ENCODE results near the gene BLMH. TPM values are rescaled to one million over a fixed set of nuclear protein-coding genes. Genes with fewer than 3 reads are reported as not detected.
"Not testable (repeated sequence)": the region's sequence is repeated elsewhere in the genome, so short reads cannot be mapped to it uniquely, and the experiment has no call there.

BLMH gene
- total RNA-seq, 4 donors from 2014 or later = 13.5 to 32.1 (median 20.4) TPM

- H3K4me1 ChIP-seq = no peaks in the 10 kb centered on the region
- H3K4me3 ChIP-seq = no peak overlapping the region
- H3K27ac ChIP-seq = no peak overlapping the region
- WGBS, 2 donors (ENCODE audit: low coverage in 1 of 2) = 91% methylated on average over 9 of the region's 9 CpGs; no CpG with 5 or more reads in 1 of the 2 donors
- no peak for TF ChIP-seq POLR2AphosphoS5 (IDR thresholded peaks at IDR 0.05)
- intact Hi-C loops (cut with DNase I; ENCODE audit: low total_unique reads) = no loop called here
- DNase-seq = no peak
- H3K36me3 ChIP-seq = no peaks in the 10 kb centered on the region
- H3K27me3 ChIP-seq = peaks cover 4% of the 10 kb centered on the region
- in situ Hi-C loops (cut with MboI; ENCODE audit: low pct_ligation_motif_present in 1 of 4, low pct_unique_long_range_greater_than_20kb in 1 of 4, low sequenced_read_pairs in 3 of 4) = no loop called here
- no peaks in the 10 kb centered on the region for H3K9me3 ChIP-seq
Measured at GRCh38 chr17:30207655-30208054, 84.1 kb downstream of the BLMH start.

GRCh38 chr17:30203471-30203981, 88.2 kb downstream of the BLMH start:
- in situ Hi-C loops (cut with MboI; ENCODE audit: low pct_ligation_motif_present in 1 of 4, low pct_unique_long_range_greater_than_20kb in 1 of 4, low sequenced_read_pairs in 3 of 4) = no loop called here

GRCh38 chr17:30200656-30201055, 91.1 kb downstream of the BLMH start:
- H3K27me3 ChIP-seq; DNase-seq; H3K4me3 ChIP-seq; H3K9me3 ChIP-seq; H3K4me1 ChIP-seq; intact Hi-C loops (cut with DNase I; ENCODE audit: low total_unique reads); in situ Hi-C loops (cut with MboI; ENCODE audit: low pct_ligation_motif_present in 1 of 4, low pct_unique_long_range_greater_than_20kb in 1 of 4, low sequenced_read_pairs in 3 of 4); H3K27ac ChIP-seq; H3K36me3 ChIP-seq: not testable (repeated sequence)
- WGBS, 2 donors (ENCODE audit: low coverage in 1 of 2) = 84 to 85% methylated on average over 5 to 9 of the region's 9 CpGs

More at GRCh38 chr17:30203471-30203981, 88.2 kb downstream of the BLMH start:
- Histone ChIP-seq H3K27ac (no peak overlapping the region), H3K4me3 (no peak overlapping the region), H3K36me3 (no peaks in the 10 kb centered on the region), H3K9me3 (no peaks in the 10 kb centered on the region), H3K4me1 (no peaks in the 10 kb centered on the region), H3K27me3 (peaks cover 4% of the 10 kb centered on the region)
- no peak for DNase-seq
- intact Hi-C loops (cut with DNase I; ENCODE audit: low total_unique reads) = no loop called here
- WGBS, 2 donors (ENCODE audit: low coverage in 1 of 2) = 60 to 79% methylated on average over 1 to 6 of the region's 6 CpGs
- TF ChIP-seq POLR2AphosphoS5 (IDR thresholded peaks at IDR 0.05) (no peak), EP300 (IDR thresholded peaks at IDR 0.05; ENCODE audit: low read depth) (no peak), POLR2A (IDR thresholded peaks at IDR 0.05) (no peak), CTCF (IDR thresholded peaks at IDR 0.05) (no peak)

- intact Hi-C loops (cut with DNase I; ENCODE audit: low total_unique reads) (no loop called here), in situ Hi-C loops (cut with MboI; ENCODE audit: low pct_ligation_motif_present in 1 of 4, low pct_unique_long_range_greater_than_20kb in 1 of 4, low sequenced_read_pairs in 3 of 4) (no loop called here)
- no peak overlapping the region for H3K4me3 ChIP-seq
- H3K36me3 ChIP-seq = no peaks in the 10 kb centered on the region
- H3K27me3 ChIP-seq = peaks cover 4% of the 10 kb centered on the region
- H3K9me3 ChIP-seq = no peaks in the 10 kb centered on the region
- no peaks in the 10 kb centered on the region for H3K4me1 ChIP-seq
- no peak overlapping the region for H3K27ac ChIP-seq
- TF ChIP-seq EP300 (IDR thresholded peaks at IDR 0.05; ENCODE audit: low read depth) = no peak
- no peak for TF ChIP-seq POLR2AphosphoS5 (IDR thresholded peaks at IDR 0.05)
- no peak for TF ChIP-seq CTCF (IDR thresholded peaks at IDR 0.05)
- TF ChIP-seq POLR2A (IDR thresholded peaks at IDR 0.05) = no peak
- 86 to 100% methylated on average over 2 to 10 of the region's 10 CpGs for WGBS, 2 donors (ENCODE audit: low coverage in 1 of 2)
- no peak for DNase-seq
Measured at GRCh38 chr17:30200106-30200505, 91.6 kb downstream of the BLMH start.

GRCh38 chr17:30199600-30199999, 92.1 kb downstream of the BLMH start:
- no peak for TF ChIP-seq CTCF (IDR thresholded peaks at IDR 0.05)
- no peak for TF ChIP-seq POLR2A (IDR thresholded peaks at IDR 0.05)
- no peak for TF ChIP-seq EP300 (IDR thresholded peaks at IDR 0.05; ENCODE audit: low read depth)
- no peak for TF ChIP-seq POLR2AphosphoS5 (IDR thresholded peaks at IDR 0.05)
- no peaks in the 10 kb centered on the region for H3K36me3 ChIP-seq
- no peak overlapping the region for H3K4me3 ChIP-seq
- intact Hi-C loops (cut with DNase I; ENCODE audit: low total_unique reads) = no loop called here
- WGBS, 2 donors (ENCODE audit: low coverage in 1 of 2) = 82 to 88% methylated on average over 5 of the region's 5 CpGs
- no peaks in the 10 kb centered on the region for H3K4me1 ChIP-seq
- H3K27me3 ChIP-seq = peaks cover 4% of the 10 kb centered on the region
- no peaks in the 10 kb centered on the region for H3K9me3 ChIP-seq
- H3K27ac ChIP-seq = no peak overlapping the region
- no peak for DNase-seq
- in situ Hi-C loops (cut with MboI; ENCODE audit: low pct_ligation_motif_present in 1 of 4, low pct_unique_long_range_greater_than_20kb in 1 of 4, low sequenced_read_pairs in 3 of 4) = no loop called here

Small RNA genes lying within 50 kb of the gene (small RNA-seq; reads per million reads assigned to genes)
- 88.4 to 284 (median 215) reads per million in 4 donors for gene RF00154
- 0 reads per million in 4 donors for gene RNU6-1267P

Other genes starting within 250 kb of the BLMH start
- gene NSRP1, start 175.1 kb downstream of the BLMH start, total RNA-seq = 10 to 100 TPM; 16.2 to 60.2 (median 42.7) TPM
- gene SLC6A4, start 56.2 kb downstream of the BLMH start, total RNA-seq = 1 to 10 TPM in 1 of 4 donors, under 1 TPM in 1, not detected in 2; 0.16 to 4.8 TPM
- 100 to 1,000 TPM in 3 of 4 donors, under 1 TPM in 1; 0.80 to 488 (median 131) TPM for gene TMIGD1, start 42.1 kb upstream of the BLMH start, total RNA-seq
- 100 to 1,000 TPM in 3 of 4 donors, 10 to 100 TPM in 1; 92.0 to 488 (median 105) TPM for gene CPD, start 87.0 kb upstream of the BLMH start, total RNA-seq
- 10 to 100 TPM; 27.3 to 56.1 (median 42.1) TPM for gene GOSR1, start 185.5 kb upstream of the BLMH start, total RNA-seq

All from transverse colon (tissue), 4 donors.